Hepatocyte (in vitro differentiated cells): ENCODE measurements around the gene ADGRE1. TPM values are rescaled to one million over a fixed set of nuclear protein-coding genes. Genes with fewer than 3 reads are reported as not detected.

Source experiments
- DNase-seq: peaks from one replicate; pipeline ENCODE4 v3.0.0-alpha.2; 2016; ENCODE audit warnings: low spot score
- H2AFZ ChIP-seq: fragments of 200-600 bp; sonication (generic); 2 replicates; pipeline ENCODE4 v1.6.0; 2016; ENCODE audit warnings: antibody characterized with exemption, mild to moderate bottlenecking
- H3K27ac ChIP-seq: fragments of 200-600 bp; sonication (generic); 2 replicates; pipeline ENCODE4 v1.5.1; 2016; ENCODE audit warnings: mild to moderate bottlenecking
- H3K27me3 ChIP-seq: fragments of 200-600 bp; sonication (generic); 2 replicates; pipeline ENCODE4 v1.6.1; 2016
- H3K36me3 ChIP-seq: fragments of 200-600 bp; sonication (generic); replicated peaks from 2 replicates; pipeline ENCODE4 v1.5.1; 2016; ENCODE audit warnings: low read depth; ENCODE audit not compliant: insufficient read depth
- H3K4me1 ChIP-seq: fragments of 200-600 bp; sonication (generic); 2 replicates; pipeline ENCODE4 v1.5.1; 2016; ENCODE audit warnings: mild to moderate bottlenecking, moderate library complexity; ENCODE audit not compliant: insufficient read depth
- H3K4me2 ChIP-seq: fragments of 200-600 bp; sonication (generic); 2 replicates; pipeline ENCODE4 v1.6.0; 2016
- H3K4me3 ChIP-seq: fragments of 200-600 bp; sonication (generic); 2 replicates; pipeline ENCODE4 v1.5.1; 2016; ENCODE audit warnings: mild to moderate bottlenecking
- H3K79me2 ChIP-seq: fragments of 200-600 bp; sonication (generic); 2 replicates; pipeline ENCODE4 v1.6.0; 2017; ENCODE audit warnings: mild to moderate bottlenecking
- H3K9me2 ChIP-seq: fragments of 200-600 bp; sonication (generic); replicated peaks from 2 replicates; pipeline ENCODE4 v1.6.0; 2017; ENCODE audit warnings: mild to moderate bottlenecking; ENCODE audit not compliant: insufficient read depth
- H3K9me3 ChIP-seq: fragments of 200-600 bp; sonication (generic); 2 replicates; pipeline ENCODE4 v1.5.1; 2016; ENCODE audit warnings: low read depth, mild to moderate bottlenecking
- H4K20me1 ChIP-seq: fragments of 200-600 bp; sonication (generic); 2 replicates; pipeline ENCODE4 v1.6.0; 2016; ENCODE audit warnings: mild to moderate bottlenecking; ENCODE audit not compliant: insufficient read depth, poor library complexity, severe bottlenecking
- EZH2 ChIP-seq: fragments of 200-600 bp; sonication (generic); IDR thresholded peaks from 2 replicates; pipeline ENCODE4 v1.6.1; 2016; ENCODE audit warnings: antibody characterized with exemption, mild to moderate bottlenecking, borderline replicate concordance
- EZH2phosphoT487 ChIP-seq: fragments of 200-600 bp; sonication (generic); IDR thresholded peaks from one replicate; pipeline ENCODE4 v1.6.1; 2018; ENCODE audit warnings: antibody characterized with exemption, mild to moderate bottlenecking, low read depth, moderate library complexity; ENCODE audit not compliant: unreplicated experiment, severe bottlenecking
- WGBS: methylation state at CpG from one replicate; pipeline ENCODE4 v1.1.6; 2016; ENCODE audit warnings: low lambda C conversion rate; ENCODE audit errors: missing lambda C conversion rate; 5-methylcytosine and 5-hydroxymethylcytosine counted together
- polyA plus RNA-seq: library from polyadenylated mRNA; unstranded; fragments of >200 nt; fragmentation: Nextera tagmentation; extraction: Ambion mirVana; gene quantifications from 2 replicates; pipeline ENCODE4 v1.2.1, GENCODE V29; 2016
- total RNA-seq: library from RNA; depleted of rRNA; stranded (reverse); fragments of >200 nt; gene quantifications from 2 replicates; pipeline ENCODE4 v1.2.3, GENCODE V29; 2014
- TF ChIP-seq, protein P1 (sequence below): fragments of 200-600 bp; sonication (generic); IDR thresholded peaks from 2 replicates; pipeline ENCODE4 v1.5.1; 2016; ENCODE audit warnings: antibody characterized with exemption, mild to moderate bottlenecking; ENCODE audit not compliant: poor library complexity

Gene ADGRE1
- total and polyA plus RNA-seq, 2 experiments from 2014 or later, result not detected

DNA sequence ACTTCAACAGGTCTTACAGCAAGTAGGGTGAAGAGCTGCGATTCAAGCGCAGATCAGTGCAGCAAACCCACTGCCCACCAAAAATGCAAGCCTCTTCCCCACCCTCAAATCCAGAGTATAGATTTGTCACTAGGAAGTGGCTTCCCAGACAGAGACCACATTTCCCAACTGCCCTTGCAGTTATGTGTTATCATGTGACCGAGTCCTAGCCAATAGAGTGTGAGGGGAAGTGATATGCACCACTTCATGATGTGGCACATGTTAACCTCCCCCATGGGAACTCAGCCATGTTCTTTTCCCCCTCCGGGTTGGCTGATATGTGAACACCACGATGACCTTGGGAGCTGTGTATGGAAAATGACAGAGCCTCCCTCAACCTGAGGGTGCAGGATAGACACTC, 83.1 kb downstream of the ADGRE1 start:
- no peak for DNase-seq
- TF ChIP-seq, protein P1, sequence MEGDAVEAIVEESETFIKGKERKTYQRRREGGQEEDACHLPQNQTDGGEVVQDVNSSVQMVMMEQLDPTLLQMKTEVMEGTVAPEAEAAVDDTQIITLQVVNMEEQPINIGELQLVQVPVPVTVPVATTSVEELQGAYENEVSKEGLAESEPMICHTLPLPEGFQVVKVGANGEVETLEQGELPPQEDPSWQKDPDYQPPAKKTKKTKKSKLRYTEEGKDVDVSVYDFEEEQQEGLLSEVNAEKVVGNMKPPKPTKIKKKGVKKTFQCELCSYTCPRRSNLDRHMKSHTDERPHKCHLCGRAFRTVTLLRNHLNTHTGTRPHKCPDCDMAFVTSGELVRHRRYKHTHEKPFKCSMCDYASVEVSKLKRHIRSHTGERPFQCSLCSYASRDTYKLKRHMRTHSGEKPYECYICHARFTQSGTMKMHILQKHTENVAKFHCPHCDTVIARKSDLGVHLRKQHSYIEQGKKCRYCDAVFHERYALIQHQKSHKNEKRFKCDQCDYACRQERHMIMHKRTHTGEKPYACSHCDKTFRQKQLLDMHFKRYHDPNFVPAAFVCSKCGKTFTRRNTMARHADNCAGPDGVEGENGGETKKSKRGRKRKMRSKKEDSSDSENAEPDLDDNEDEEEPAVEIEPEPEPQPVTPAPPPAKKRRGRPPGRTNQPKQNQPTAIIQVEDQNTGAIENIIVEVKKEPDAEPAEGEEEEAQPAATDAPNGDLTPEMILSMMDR, result no peak
- no peak for TF ChIP-seq EZH2
- Histone ChIP-seq H3K9me3 (no peaks in the 10 kb centered on the region), H3K4me1 (no peaks in the 10 kb centered on the region), H3K27me3 (no peaks in the 10 kb centered on the region), H3K79me2 (no peaks in the 10 kb centered on the region), H3K9me2 (no peaks in the 10 kb centered on the region), H3K4me2 (no peak overlapping the region), H4K20me1 (no peaks in the 10 kb centered on the region), H3K4me3 (no peak overlapping the region), H2AFZ (no peak overlapping the region), H3K27ac (no peak overlapping the region), H3K36me3 (no peaks in the 10 kb centered on the region)
- 86% methylated on average over 5 of the region's 5 CpGs for WGBS

DNA sequence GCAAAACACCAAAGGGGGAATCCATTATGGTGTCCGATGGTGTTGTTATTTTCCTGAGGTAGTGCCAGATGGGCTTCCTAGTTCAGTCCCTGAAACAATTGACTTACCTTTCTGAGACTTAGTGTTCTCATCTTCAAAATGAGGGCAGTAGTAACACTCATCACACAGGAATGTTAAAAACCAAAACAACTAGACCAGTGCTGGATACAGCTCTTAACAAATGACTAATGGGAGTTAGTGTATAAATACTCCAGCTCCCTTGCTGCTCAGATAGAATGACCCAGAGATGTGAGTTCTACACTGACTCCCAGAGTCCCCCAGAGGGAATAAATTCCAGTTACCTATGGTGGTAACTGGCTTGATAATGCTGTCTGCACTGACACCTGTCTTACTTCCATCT, 84.0 kb downstream of the ADGRE1 start:
- H3K9me2 ChIP-seq, result no peaks in the 10 kb centered on the region
- 64% methylated on average over 1 of the region's 1 CpG for WGBS
- H3K4me3 ChIP-seq, result no peak overlapping the region
- H3K27ac ChIP-seq, result no peak overlapping the region
- no peak for TF ChIP-seq EZH2phosphoT487
- TF ChIP-seq, protein P1, result no peak
- no peak for TF ChIP-seq EZH2
- no peaks in the 10 kb centered on the region for H3K79me2 ChIP-seq
- H3K4me1 ChIP-seq, result no peaks in the 10 kb centered on the region
- no peaks in the 10 kb centered on the region for H4K20me1 ChIP-seq
- no peak for DNase-seq
- H3K4me2 ChIP-seq, result no peak overlapping the region
- no peaks in the 10 kb centered on the region for H3K36me3 ChIP-seq
- H3K27me3 ChIP-seq, result no peaks in the 10 kb centered on the region
- H3K9me3 ChIP-seq, result no peaks in the 10 kb centered on the region
- no peak overlapping the region for H2AFZ ChIP-seq

DNA sequence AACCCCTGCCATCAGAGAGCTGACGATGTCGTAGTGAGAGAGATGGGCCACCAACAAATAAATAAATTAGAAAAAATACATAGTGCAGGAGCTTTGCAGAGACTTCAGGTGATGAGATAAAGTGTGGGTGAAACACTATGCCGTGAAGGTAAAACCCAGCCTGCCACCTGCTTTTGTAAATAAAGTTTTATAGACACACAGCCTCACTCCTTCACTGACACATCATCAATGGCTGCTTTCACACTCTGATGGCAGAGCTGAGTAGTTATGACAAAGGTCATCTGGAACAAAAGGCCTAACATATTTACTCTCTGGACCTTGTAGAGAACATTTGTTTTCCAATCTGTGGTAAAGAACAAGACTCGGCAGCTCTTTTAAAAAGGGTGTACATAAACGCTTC, 88.8 kb downstream of the ADGRE1 start:
- H3K4me2 ChIP-seq, result no peak overlapping the region
- no peak overlapping the region for H3K27ac ChIP-seq
- TF ChIP-seq EZH2phosphoT487, result no peak
- TF ChIP-seq, protein P1, result no peak
- no peak for TF ChIP-seq EZH2
- no peak overlapping the region for H2AFZ ChIP-seq
- H3K4me3 ChIP-seq, result no peak overlapping the region
- H3K27me3 ChIP-seq, result no peaks in the 10 kb centered on the region
- no peak for DNase-seq
- no peaks in the 10 kb centered on the region for H3K36me3 ChIP-seq
- no peaks in the 10 kb centered on the region for H3K9me2 ChIP-seq
- H3K9me3 ChIP-seq, result no peaks in the 10 kb centered on the region
- no peaks in the 10 kb centered on the region for H3K79me2 ChIP-seq
- no peaks in the 10 kb centered on the region for H3K4me1 ChIP-seq
- H4K20me1 ChIP-seq, result no peaks in the 10 kb centered on the region
- WGBS, result 82% methylated on average over 5 of the region's 5 CpGs

DNA sequence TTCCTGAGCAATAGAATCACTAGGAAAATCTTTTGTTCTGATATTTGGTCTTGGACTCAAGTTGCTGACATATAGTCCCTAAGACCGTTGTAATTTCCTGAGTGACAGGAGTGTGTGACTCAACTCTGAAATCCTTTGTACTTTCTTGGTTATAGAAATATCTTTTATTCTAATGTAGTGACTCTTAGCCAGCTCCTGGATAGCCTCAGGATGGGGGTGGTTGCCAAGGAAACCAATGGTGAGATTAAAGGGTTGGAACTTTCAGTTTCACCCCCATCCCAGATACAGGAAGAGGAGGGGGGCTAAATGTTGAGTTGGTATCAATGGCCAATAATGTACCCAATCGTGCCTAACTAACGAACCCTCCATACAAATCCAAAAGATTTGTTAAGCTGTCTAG, 92.0 kb downstream of the ADGRE1 start:
- no peak overlapping the region for H3K4me2 ChIP-seq
- TF ChIP-seq EZH2phosphoT487 (no peak), EZH2 (no peak)
- TF ChIP-seq, protein P1, result no peak
- H3K4me1 ChIP-seq, result no peaks in the 10 kb centered on the region
- no peak overlapping the region for H2AFZ ChIP-seq
- H3K9me3 ChIP-seq, result no peaks in the 10 kb centered on the region
- H3K27me3 ChIP-seq, result no peaks in the 10 kb centered on the region
- no peak for DNase-seq
- H3K9me2 ChIP-seq, result no peaks in the 10 kb centered on the region
- H3K36me3 ChIP-seq, result no peaks in the 10 kb centered on the region
- WGBS, result 81% methylated on average over 3 of the region's 3 CpGs
- H4K20me1 ChIP-seq, result no peaks in the 10 kb centered on the region
- H3K27ac ChIP-seq, result no peak overlapping the region
- H3K4me3 ChIP-seq, result no peak overlapping the region
- H3K79me2 ChIP-seq, result no peaks in the 10 kb centered on the region
